Skeletal muscle tissue (tissue), 4 donors: ENCODE data around the gene CNN3. TPM values are rescaled to one million over a fixed set of nuclear protein-coding genes. Genes with fewer than 3 reads are reported as not detected.

Experiments used
- H3K27ac ChIP-seq: one replicate; pipeline ENCODE4 v1.7.0; 2013; ENCODE audit warnings: mild to moderate bottlenecking, low read depth, low read length, inconsistent platforms
- H3K27me3 ChIP-seq, 3 donors: one replicate each; pipeline ENCODE4 v1.7.0; 2013; ENCODE audit warnings: low read length in 3 of 3; ENCODE audit not compliant: control insufficient read depth in 3 of 3, insufficient read depth in 3 of 3
- H3K36me3 ChIP-seq, 3 donors: one replicate each; pipeline ENCODE4 v1.7.0; 2013; ENCODE audit warnings: low read length in 3 of 3; ENCODE audit not compliant: control insufficient read depth in 3 of 3, insufficient read depth in 3 of 3
- H3K4me1 ChIP-seq, 3 donors: one replicate each; pipeline ENCODE4 v1.7.0; 2013; ENCODE audit warnings: low read length in 3 of 3, mild to moderate bottlenecking in 3 of 3; ENCODE audit not compliant: control insufficient read depth in 3 of 3, insufficient read depth in 3 of 3
- H3K4me3 ChIP-seq, 3 donors: one replicate each; pipeline ENCODE4 v1.7.0; 2013; ENCODE audit warnings: low read length in 3 of 3
- H3K9ac ChIP-seq, 3 donors: one replicate each; pipeline ENCODE4 v1.7.0; 2013; ENCODE audit warnings: low read length in 3 of 3, mild to moderate bottlenecking in 3 of 3, moderate library complexity in 2 of 3, low read depth in 1 of 3
- H3K9me3 ChIP-seq, 3 donors: one replicate each; pipeline ENCODE4 v1.7.0; 2013; ENCODE audit warnings: low read length in 3 of 3; ENCODE audit not compliant: control insufficient read depth in 3 of 3
- total RNA-seq: library from RNA; depleted of rRNA; stranded (reverse); fragments of >200 nt; gene quantifications from one replicate; pipeline ENCODE4 v1.2.3, GENCODE V29; 2014
- donor health status: Osteomylitis.

Gene CNN3
- total RNA-seq, 1 donor from 2014 or later, result 198 TPM

GRCh38 chr1:94908965-94909364, 17.9 kb downstream of the CNN3 start:
- Histone ChIP-seq H3K9ac (no peak overlapping the region), H3K27ac (no peak overlapping the region), H3K27me3 (peaks cover 0 to 2% (median 0%) of the 10 kb centered on the region in 3 donors), H3K4me3 (no peak overlapping the region), H3K9me3 (no peaks in the 10 kb centered on the region), H3K36me3 (no peaks in the 10 kb centered on the region), H3K4me1 (peaks cover 0 to 6% (median 4%) of the 10 kb centered on the region in 3 donors)

DNA sequence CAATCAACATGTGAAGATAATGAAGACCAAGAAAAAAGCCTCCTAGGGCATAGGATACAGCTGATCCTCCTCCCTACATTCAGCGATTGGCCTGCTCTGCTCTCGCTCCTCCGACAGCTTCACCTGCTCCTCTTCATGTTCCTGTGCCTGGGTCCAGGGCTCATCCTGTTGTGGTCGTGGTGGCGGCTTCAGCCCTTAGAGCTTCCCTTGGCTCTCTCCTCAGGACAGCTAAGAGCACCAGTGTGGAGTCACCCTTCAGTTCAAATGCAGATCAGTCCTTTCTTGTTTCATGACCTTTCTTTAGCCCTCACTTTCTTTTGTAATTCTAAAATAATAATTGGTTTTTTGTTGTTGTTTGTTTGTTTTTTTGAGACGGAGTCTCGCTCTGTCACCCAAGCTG, 18.7 kb downstream of the CNN3 start:
- H3K27ac ChIP-seq, result no peak overlapping the region
- H3K27me3 ChIP-seq, result peaks cover 0 to 2% (median 0%) of the 10 kb centered on the region in 3 donors
- H3K9ac ChIP-seq, result no peak overlapping the region
- no peaks in the 10 kb centered on the region for H3K36me3 ChIP-seq
- no peaks in the 10 kb centered on the region for H3K9me3 ChIP-seq
- H3K4me3 ChIP-seq, result no peak overlapping the region
- peaks cover 0 to 6% (median 4%) of the 10 kb centered on the region in 3 donors for H3K4me1 ChIP-seq

- Histone ChIP-seq H3K27ac (no peak overlapping the region), H3K9me3 (no peaks in the 10 kb centered on the region), H3K4me3 (no peak overlapping the region), H3K36me3 (no peaks in the 10 kb centered on the region), H3K9ac (no peak overlapping the region), H3K27me3 (peaks cover 0 to 2% (median 0%) of the 10 kb centered on the region in 3 donors), H3K4me1 (no peaks in the 10 kb centered on the region)
These were observed 19.8 kb downstream of the CNN3 start for GRCh38 chr1:94907136-94907535.

DNA sequence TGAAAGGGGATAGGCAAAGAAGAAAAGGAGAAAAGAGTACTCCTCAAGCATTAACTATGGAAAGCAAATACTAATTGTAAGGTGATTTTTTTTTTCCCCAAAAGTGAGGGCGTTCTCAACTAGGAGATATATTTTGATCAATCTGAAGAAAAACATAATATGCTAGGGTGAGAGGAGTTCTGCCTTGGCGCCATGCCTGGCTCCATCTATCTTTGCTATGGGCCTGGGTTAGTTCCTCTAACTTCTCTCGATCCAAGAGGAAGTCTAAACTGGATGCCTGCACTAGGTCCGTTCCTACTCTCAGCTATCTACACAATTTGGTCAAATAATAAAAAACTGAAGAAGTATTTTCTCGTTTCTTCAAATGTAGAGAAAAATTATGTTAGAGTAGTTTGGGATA, 20.5 kb downstream of the CNN3 start:
- no peaks in the 10 kb centered on the region for H3K4me1 ChIP-seq
- H3K36me3 ChIP-seq, result no peaks in the 10 kb centered on the region
- H3K27me3 ChIP-seq, result peaks cover 0 to 2% (median 0%) of the 10 kb centered on the region in 3 donors
- H3K9me3 ChIP-seq, result no peaks in the 10 kb centered on the region
- H3K9ac ChIP-seq, result no peak overlapping the region
- H3K27ac ChIP-seq, result no peak overlapping the region
- H3K4me3 ChIP-seq, result no peak overlapping the region

GRCh38 chr1:94905207-94905606, 21.7 kb downstream of the CNN3 start:
- peaks cover 0 to 3% (median 0%) of the 10 kb centered on the region in 3 donors for H3K36me3 ChIP-seq
- no peaks in the 10 kb centered on the region for H3K9me3 ChIP-seq
- H3K27ac ChIP-seq, result no peak overlapping the region
- no peaks in the 10 kb centered on the region for H3K4me1 ChIP-seq
- peaks cover 0 to 2% (median 0%) of the 10 kb centered on the region in 3 donors for H3K27me3 ChIP-seq
- H3K4me3 ChIP-seq, result no peak overlapping the region
- H3K9ac ChIP-seq, result no peak overlapping the region

GRCh38 chr1:94903280-94904009, 23.5 kb downstream of the CNN3 start:
- Histone ChIP-seq H3K9me3 (no peaks in the 10 kb centered on the region), H3K4me3 (no peak overlapping the region), H3K9ac (no peak overlapping the region), H3K4me1 (no peaks in the 10 kb centered on the region), H3K36me3 (peaks cover 0 to 3% (median 0%) of the 10 kb centered on the region in 3 donors), H3K27me3 (no peaks in the 10 kb centered on the region), H3K27ac (no peak overlapping the region)

- H3K9ac ChIP-seq, result no peak overlapping the region
- no peaks in the 10 kb centered on the region for H3K9me3 ChIP-seq
- no peaks in the 10 kb centered on the region for H3K27me3 ChIP-seq
- peaks cover 0 to 3% (median 2%) of the 10 kb centered on the region in 3 donors for H3K36me3 ChIP-seq
- no peak overlapping the region for H3K27ac ChIP-seq
- no peak overlapping the region for H3K4me3 ChIP-seq
- H3K4me1 ChIP-seq, result no peaks in the 10 kb centered on the region
These were observed 25.1 kb downstream of the CNN3 start for GRCh38 chr1:94901841-94902240.

- H3K36me3 ChIP-seq, result peaks cover 3 to 11% (median 4%) of the 10 kb centered on the region in 3 donors
- H3K27ac ChIP-seq, result no peak overlapping the region
These were observed 27.2 kb downstream of the CNN3 start for GRCh38 chr1:94899756-94900155.

GRCh38 chr1:94898491-94899385, 28.2 kb downstream of the CNN3 start:
- Histone ChIP-seq H3K36me3 (peaks cover 3 to 11% (median 4%) of the 10 kb centered on the region in 3 donors), H3K9ac (no peak overlapping the region), H3K27ac (no peak overlapping the region)

More at GRCh38 chr1:94899756-94900155, 27.2 kb downstream of the CNN3 start:
- Histone ChIP-seq H3K9ac (no peak overlapping the region), H3K27me3 (no peaks in the 10 kb centered on the region), H3K4me3 (no peak overlapping the region), H3K4me1 (no peaks in the 10 kb centered on the region), H3K9me3 (no peaks in the 10 kb centered on the region)

DNA sequence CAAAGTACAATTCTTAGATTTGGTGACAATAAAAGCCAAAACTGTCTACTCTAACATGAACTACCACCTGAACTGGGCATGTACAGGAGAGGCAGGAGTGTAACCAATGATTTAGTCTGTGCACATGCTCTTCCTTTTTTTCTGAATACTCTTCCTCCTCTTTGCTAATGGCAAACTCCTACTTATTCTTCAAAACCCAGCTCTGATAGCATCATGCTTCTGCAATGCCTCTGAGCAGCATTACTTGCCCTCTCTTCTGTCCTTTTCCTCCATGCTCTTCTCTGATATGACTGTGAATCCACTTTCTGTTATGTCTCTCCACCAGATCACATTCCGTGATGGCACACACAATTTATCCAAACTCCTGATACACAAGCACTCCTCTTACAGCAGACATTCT, 31.4 kb downstream of the CNN3 start:
- Histone ChIP-seq H3K9ac (no peak overlapping the region), H3K4me3 (no peak overlapping the region), H3K4me1 (no peaks in the 10 kb centered on the region), H3K9me3 (no peaks in the 10 kb centered on the region), H3K27ac (no peak overlapping the region), H3K27me3 (no peaks in the 10 kb centered on the region), H3K36me3 (peaks cover 3 to 9% (median 4%) of the 10 kb centered on the region in 3 donors)

More at GRCh38 chr1:94898491-94899385, 28.2 kb downstream of the CNN3 start:
- no peaks in the 10 kb centered on the region for H3K9me3 ChIP-seq
- no peaks in the 10 kb centered on the region for H3K27me3 ChIP-seq
- no peak overlapping the region for H3K4me3 ChIP-seq
- no peaks in the 10 kb centered on the region for H3K4me1 ChIP-seq
